Thoracic aorta endothelial cell (primary cell): ENCODE measurements around the gene NAB1. TPM values are rescaled to one million over a fixed set of nuclear protein-coding genes. Genes with fewer than 3 reads are reported as not detected.

Experiments used
- total RNA-seq: library from RNA; depleted of rRNA; stranded (reverse); fragments of >200 nt; gene quantifications from 2 replicates; pipeline ENCODE4 v1.2.3, GENCODE V29; 2012

The NAB1 gene
- 28.1 and 38.0 TPM in 2 replicates for total RNA-seq

GRCh38 chr2:190649035-190649797 is at the start of gene NAB1:
NAB1 (plus strand) TSS chr2:190649083; CDS start chr2:190659177, 10,094 bp downstream.

Other genes with a start within 250 kb of the NAB1 start
- gene MFSD6, start 240.7 kb upstream of the NAB1 start, total RNA-seq: 6.6 and 10.0 TPM in 2 replicates
- 3.6 and 6.5 TPM in 2 replicates for gene NEMP2, start 114.4 kb upstream of the NAB1 start, total RNA-seq
- 278 and 335 TPM in 2 replicates for gene GLS, start 231.7 kb downstream of the NAB1 start, total RNA-seq